ENCODE data around the gene DAB2IP.

GRCh38 chr9:121679901-121680635 is 28.6 kb downstream of the DAB2IP start:
- TF ChIP-seq CTCF (IDR thresholded peaks at IDR 0.05), result no peak
- TF ChIP-seq ZFX (IDR thresholded peaks at IDR 0.05; ENCODE audit: borderline replicate concordance), result no peak
